ENCODE measurements around the gene VWA2.

Gene VWA2

GRCh38 chr10:114239117-114239993 lies at the start of gene VWA2:
Gene VWA2, plus strand, starts transcription at chr10:114239254. Its CDS starts 9,460 bp downstream, at chr10:114248714.
- DNase-seq (ENCODE audit: low spot score), result peak; percentile 43

GRCh38 chr10:114189700-114190099 lies 49.4 kb upstream of the VWA2 start:
- DNase-seq (ENCODE audit: low spot score), result no peak

GRCh38 chr10:114195079-114195478 lies 44.0 kb upstream of the VWA2 start:
- DNase-seq (ENCODE audit: low spot score), result no peak

- no peak for DNase-seq (ENCODE audit: low spot score)
These were observed 39.8 kb upstream of the VWA2 start for GRCh38 chr10:114199239-114199638.

GRCh38 chr10:114202812-114203211 lies 36.2 kb upstream of the VWA2 start:
- no peak for DNase-seq (ENCODE audit: low spot score)

GRCh38 chr10:114206902-114207301 lies 32.2 kb upstream of the VWA2 start:
- no peak for DNase-seq (ENCODE audit: low spot score)

GRCh38 chr10:114207349-114207748 lies 31.7 kb upstream of the VWA2 start:
- DNase-seq (ENCODE audit: low spot score), result no peak

- DNase-seq (ENCODE audit: low spot score), result no peak
These were observed 30.7 kb upstream of the VWA2 start for GRCh38 chr10:114208351-114208750.

- DNase-seq (ENCODE audit: low spot score), result no peak
These were observed 26.9 kb upstream of the VWA2 start for GRCh38 chr10:114212153-114212552.

- DNase-seq (ENCODE audit: low spot score), result no peak
These were observed 24.0 kb upstream of the VWA2 start for GRCh38 chr10:114215033-114215432.

- no peak for DNase-seq (ENCODE audit: low spot score)
These were observed 18.8 kb upstream of the VWA2 start for GRCh38 chr10:114220281-114220680.

GRCh38 chr10:114221235-114221634 lies 17.8 kb upstream of the VWA2 start:
- DNase-seq (ENCODE audit: low spot score), result no peak

- DNase-seq (ENCODE audit: low spot score), result no peak
These were observed 16.0 kb upstream of the VWA2 start for GRCh38 chr10:114223066-114223465.

- DNase-seq (ENCODE audit: low spot score), result no peak
These were observed 10.9 kb upstream of the VWA2 start for GRCh38 chr10:114228156-114228555.

- DNase-seq (ENCODE audit: low spot score), result no peak
These were observed 6.4 kb upstream of the VWA2 start for GRCh38 chr10:114232561-114233176.

- no peak for DNase-seq (ENCODE audit: low spot score)
These were observed 5.6 kb upstream of the VWA2 start for GRCh38 chr10:114233482-114233881.

GRCh38 chr10:114234132-114234531 lies 4.9 kb upstream of the VWA2 start:
- no peak for DNase-seq (ENCODE audit: low spot score)

GRCh38 chr10:114239994-114240345 lies 916 bp downstream of the VWA2 start:
- DNase-seq (ENCODE audit: low spot score), result no peak

GRCh38 chr10:114242235-114242634 lies 3.2 kb downstream of the VWA2 start:
- no peak for DNase-seq (ENCODE audit: low spot score)

GRCh38 chr10:114243661-114244060 lies 4.6 kb downstream of the VWA2 start:
- DNase-seq (ENCODE audit: low spot score), result no peak

- no peak for DNase-seq (ENCODE audit: low spot score)
These were observed 5.1 kb downstream of the VWA2 start for GRCh38 chr10:114244126-114244525.

- DNase-seq (ENCODE audit: low spot score), result no peak
These were observed 6.2 kb downstream of the VWA2 start for GRCh38 chr10:114245121-114245791.

GRCh38 chr10:114246679-114247305 lies 7.7 kb downstream of the VWA2 start:
- no peak for DNase-seq (ENCODE audit: low spot score)

Measured in germinal center (tissue), 1 donor.